Activated naive CD8-positive, alpha-beta T cell treated with anti-CD3 and anti-CD28 coated beads, Interleukin-2, amount 50 U/mL, for 16 hours (primary cell): ENCODE data around the gene AQP7.
"Not testable (repeated sequence)": the region's sequence is repeated elsewhere in the genome, so short reads cannot be mapped to it uniquely, and the experiment has no call there.

Experiments used
- DNase-seq: peaks from one replicate; pipeline ENCODE4 v3.0.0-alpha.2; 2020; ENCODE audit warnings: low read depth, low spot score

Gene AQP7

DNA sequence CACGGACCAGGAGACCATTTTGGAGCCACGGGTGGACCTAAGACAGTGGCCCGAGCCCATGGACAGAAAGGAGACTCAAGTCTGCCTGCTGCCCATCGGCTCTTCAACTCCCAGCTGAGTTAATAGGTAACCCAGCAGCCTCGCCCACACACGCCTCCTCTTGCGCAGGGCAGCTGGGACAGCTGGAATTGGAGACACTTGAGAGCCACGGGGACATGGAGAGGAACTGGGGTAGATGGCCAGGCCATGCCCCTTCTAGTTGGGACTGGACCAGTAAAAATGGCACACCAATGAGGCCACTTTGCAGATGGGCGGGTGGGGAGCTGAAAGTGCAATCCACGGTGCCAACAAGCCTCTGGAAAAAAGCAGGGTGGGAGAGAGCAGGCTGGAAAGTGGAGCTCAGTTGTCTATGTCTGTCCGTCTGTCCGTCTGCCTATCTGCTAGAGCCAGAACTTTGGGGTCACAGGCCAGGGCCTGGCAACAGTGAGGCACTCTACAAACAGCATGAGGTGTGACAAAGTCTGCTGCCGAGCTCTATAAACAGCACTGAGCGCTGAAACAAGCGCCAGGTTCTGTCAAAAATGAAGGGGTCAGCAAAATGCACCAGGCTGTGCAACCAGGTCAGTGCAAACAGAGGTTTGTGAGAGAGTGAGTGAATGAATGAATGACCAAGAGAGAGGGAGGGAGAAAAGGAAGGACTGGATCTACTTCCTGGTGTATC lies 7.0 kb downstream of the AQP7 start:
- DNase-seq, result not testable (repeated sequence)

DNA sequence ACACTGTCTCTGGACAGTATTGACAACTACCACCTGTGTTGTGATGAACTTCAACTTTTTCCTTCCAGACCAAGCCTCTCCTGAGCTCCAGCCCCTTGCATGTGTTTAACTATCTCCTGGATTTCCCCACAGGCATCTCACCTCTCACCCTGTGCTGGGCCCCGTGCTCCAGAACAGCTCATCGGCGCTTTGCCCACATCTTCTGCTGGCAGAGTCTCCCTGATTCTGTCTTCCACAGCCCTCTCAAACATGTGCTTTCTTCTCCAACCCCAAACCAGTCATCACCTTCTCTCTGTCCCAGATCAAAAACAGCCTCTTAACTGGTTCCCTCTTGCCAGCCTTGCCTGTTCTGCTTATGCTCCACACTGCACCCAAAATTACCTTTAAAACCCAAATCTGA lies 8.4 kb downstream of the AQP7 start:
- not testable (repeated sequence) for DNase-seq

DNA sequence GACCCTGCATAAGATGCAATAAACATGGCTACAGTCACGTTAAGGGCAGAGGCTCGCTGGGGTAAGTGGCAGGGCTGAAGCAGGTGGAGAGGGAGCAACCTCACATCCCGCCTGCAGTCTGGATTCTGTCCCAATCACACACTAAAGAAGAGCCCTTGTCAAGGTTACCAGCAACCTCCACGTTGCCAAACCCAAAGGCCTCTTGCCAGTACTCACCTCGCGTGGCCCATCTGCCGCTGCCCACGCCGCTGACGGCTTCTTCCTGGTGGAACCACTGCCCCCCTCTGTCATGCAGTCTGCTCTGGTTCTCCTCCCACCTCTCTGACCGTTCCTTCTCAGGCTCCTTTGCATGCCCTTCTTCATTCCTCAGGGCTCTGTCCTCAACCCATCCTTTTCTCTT lies 8.8 kb downstream of the AQP7 start:
- no peak for DNase-seq

DNA sequence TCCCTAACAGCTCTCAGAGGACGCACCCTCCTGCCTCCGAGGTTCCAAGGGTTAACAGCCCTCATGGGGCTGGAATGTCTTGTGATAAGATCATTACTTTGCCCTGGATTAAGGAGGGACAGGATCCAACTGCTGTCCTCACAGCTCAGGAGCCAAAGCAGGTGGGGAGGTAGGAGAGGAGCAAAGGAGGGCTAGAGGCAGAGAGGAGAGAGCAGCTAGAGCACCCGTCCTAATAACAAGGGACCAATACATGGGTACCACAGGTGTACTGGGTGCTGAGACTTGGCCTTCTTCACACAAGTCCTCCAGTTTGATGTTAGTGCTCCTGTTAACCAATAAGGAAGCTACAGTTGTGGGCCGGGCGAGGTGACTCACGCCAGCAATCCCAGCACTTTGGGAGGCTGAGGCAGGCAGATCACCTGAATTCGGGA lies 9.8 kb downstream of the AQP7 start:
- DNase-seq, result not testable (repeated sequence)

DNA sequence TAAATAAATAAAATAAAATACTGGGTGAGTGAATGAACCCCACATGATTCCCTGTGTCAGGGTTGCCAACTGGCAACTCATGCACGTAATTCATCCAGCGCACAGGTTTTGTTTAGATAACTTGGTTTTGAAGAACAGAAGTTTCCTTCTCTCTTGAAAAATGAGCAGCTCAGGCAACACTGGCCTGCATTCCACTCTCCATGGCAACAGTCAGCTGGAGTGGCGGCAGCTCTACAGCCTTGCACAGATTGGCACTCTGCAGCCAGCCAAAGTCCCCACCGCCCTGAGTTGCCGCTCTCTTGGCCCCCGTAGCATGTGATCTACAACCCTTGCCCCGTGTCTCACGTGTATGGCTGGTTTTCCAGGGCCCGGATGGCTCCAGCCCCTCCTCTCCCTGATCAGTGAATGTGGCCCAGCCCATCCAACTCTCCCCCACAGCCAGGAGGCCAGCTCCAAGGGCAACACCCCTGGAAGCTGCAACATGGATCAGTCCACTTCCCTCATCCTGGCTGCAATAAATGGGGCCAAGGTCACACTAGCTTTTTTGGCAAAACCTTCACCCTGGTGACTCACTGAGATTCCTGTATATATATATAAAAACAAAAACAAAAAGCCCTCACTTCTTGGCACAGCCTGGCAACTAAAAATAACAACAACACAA lies 11.1 kb downstream of the AQP7 start:
- DNase-seq, result not testable (repeated sequence)

DNA sequence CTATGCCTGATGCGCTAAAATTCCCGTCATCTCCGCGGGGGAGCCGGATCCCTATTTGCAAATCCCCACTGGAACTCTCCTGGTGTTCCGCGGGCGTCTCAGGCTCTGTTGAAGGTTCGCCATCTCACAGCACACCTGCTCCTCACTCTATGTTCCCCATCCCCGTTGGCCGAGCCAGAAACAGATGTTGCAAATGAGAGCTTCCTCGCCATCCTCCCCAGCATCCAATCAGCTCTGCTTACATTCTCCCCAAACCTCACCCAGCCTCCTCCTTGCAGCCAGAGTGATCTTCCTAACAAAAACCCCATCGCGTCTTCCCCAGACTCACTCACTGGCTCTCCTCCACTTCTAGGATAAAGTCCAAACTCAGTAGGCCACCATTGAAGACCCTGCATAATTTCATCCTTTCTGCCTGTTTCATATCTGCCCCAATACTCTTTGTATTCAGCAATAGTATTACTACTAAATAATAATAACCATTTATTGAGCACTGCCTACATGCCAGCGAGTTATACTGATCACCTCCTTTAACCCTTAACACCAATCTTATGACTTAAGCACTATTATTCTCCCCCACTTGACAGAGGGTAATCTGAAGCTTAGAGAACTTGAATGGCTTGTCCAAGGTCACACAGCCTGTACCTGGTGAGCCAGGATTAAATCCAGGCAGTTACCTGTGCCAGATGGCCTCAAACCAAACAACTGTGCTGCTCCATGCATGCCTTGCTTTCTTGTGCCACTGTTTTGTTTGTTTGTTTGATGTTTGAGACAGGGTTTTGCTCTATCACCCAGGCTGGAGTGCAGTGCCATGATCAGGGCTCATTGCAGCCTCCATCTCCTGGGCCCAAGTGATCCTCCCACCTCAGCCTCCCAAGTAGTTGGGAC lies 14.0 kb downstream of the AQP7 start:
- DNase-seq, result no peak

DNA sequence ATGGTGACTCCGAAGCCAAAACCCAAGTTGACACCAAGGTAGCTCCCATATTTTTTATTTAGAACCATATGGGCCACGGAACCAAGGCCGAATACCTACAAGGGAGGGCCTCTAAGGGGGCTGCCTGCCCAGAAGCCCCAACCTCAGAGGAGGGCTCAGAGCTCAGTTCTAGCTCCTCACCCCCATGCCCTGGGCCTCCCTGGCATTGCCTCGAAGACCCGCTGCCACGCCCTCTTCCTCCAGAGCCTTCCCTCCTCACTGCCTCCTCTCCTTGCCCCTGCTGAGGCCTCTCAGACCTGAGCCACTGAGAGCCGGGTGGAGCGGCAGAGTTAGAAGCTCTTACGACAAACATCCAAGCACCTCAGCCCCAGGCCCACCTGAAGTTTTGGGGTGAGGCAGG lies 15.4 kb downstream of the AQP7 start:
- DNase-seq, result not testable (repeated sequence)

DNA sequence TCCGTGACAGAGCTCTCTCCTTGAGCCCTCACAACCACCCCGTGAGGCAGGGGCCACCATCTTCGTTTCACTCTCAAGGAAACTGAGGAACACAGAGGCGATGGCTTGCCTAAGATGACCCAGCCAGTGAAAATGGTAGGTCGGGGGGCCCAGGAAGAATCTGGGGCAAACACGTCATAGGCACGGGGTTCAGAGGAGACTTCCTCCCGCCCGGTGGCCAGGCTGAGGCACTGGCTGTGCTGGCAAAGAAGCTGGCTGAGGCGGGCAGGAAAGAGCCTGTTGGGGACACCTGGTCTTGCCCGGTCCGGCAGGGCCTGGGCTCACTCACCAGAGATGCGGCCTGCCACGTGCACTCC lies 15.7 kb downstream of the AQP7 start:
- not testable (repeated sequence) for DNase-seq

DNA sequence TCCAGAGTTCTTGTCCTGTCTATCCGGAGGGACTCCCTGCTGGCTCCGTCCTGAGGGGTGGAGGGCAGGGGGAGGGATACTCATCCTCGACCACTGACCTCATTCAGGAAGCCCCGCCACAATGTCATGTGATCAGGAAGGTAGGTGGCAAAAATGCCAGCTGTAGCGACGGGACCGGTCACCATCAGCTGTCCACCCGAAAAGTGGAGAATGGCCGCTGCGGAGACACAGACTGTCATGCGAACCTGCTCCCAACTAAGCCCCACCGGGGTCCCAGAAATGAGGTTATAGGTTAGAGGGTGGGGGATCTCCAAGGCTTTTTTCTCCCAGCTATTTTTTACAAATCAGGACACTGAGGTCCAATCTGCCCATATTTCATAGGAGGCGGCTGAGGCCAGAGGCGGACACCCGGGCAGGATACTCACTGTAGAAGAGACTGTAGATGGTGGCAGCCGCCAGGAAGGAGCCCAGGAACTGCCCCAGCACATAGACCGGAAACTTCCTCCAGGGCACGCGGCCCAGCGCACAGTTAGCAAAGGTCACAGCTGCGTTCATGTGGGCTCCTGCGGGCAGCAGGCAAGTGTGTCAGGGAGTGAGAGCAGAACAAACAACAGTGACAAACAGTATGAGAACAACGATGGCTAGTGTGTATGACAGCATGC lies 16.3 kb downstream of the AQP7 start:
- not testable (repeated sequence) for DNase-seq

DNA sequence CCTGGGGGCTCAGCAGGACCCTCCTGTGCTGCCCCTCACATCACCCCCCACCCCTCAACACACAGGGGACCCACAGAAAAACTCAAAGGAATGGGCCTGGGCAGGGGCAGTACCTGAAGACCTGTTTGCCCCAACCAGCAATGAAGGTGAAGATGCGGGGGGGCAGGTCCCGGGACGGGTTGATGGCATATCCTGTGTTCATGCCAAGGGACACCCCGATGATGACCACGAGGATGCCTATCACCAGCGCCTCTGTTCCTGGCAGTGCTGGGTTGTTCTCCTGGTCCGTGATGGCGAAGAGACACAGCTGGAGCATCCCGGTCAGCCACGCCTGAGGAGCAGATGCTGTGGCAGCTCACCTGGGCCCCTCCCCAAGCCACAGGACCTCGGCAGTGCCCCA lies 16.8 kb downstream of the AQP7 start:
- DNase-seq, result not testable (repeated sequence)

DNA sequence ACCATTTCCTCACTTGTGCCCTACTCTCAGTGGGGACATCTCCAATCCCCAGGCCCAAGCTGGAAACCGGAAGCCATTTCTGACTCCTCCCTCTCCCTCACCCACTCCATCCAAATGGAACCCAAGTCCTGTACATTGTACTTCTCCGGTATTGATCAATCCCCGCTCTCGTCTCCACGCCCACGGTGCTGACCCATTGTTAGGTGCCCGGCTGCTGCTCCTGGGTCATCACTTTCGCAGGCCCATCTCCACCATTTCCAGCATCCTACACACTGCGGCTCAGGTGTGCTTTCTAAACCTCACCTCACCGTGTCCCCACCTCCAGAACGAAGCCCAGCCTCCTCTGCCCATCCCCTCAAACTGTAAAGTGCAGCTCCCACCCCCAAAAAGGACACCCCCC lies 19.0 kb downstream of the AQP7 start:
- DNase-seq, result not testable (repeated sequence)

DNA sequence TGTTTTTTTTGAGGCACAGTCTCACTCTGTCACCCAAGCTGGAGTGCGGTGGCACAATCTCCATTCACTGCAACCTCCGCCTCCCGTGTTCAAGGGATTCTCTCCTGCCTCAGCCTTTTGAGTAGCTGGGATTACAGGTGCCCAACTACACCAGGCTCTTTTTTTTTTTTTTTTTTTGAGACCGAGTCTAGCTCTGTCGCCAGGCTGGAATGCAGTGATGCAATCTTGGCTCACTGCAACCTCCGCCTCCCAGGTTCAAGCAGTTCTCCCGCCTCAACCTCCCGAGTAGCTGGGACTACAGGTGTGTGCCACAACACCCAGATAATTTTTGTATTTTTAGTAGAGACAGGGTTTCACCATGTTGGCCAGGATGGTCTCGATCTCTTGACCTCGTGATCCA lies 20.0 kb downstream of the AQP7 start:
- not testable (repeated sequence) for DNase-seq

DNA sequence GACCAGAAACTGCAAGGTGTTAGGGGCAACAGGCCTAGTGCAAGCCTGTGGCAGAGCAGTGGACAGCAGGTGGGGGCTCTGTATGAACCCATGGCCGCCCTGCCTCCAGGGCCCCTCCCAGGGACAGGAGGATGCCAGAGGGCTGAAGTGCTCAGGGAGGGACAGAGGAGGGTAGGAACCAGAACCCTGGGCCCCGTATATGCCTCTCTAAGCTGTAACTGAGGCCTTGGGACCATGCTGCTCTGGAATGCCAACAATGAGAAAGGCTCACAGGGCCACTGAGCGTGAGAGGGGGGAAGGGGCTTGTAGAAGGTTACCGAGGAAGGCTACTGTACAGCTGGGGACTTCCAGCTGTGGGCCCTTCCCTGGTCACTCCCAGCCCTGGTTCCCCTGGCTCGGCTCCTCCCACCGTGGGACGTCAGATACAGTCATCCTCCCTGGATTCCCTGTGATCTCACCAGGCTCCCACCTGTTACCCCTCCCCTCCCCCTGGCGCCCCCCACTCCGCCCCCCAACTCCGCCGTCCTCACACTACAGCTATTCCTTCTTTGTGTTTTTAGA lies 21.1 kb downstream of the AQP7 start:
- DNase-seq, result no peak

DNA sequence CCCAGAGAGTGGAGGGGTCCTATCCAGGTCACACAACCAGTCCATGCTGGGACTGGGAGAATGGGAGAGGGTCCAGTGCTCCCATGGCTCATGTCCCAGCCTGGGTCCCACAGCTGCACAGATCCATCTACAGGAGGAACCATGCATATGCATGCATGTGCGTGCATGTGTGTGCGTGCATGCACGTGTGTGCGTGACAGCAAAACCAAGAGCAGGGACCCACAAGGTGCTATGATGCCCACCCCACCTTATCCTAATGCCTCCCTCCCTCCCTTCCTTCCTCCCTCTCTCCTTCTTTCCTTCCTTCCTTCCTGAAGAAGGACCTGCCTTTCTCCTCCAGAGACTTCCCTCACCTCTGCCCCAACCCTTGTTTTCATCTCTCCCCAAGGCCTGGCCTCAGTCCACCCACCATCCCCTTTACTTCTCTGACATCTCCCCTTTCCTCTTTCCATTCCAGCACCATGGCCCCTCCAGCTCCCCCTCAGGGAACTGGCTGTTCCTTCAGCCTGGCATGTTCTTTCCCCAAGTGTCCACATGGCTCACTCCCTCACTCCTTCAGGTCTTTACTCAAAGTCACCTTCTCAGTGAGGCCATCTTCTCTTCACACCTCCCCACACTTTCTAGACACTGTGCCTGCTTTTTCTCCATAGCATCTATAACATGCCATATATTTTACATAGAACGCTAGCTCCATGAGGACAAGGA lies 21.8 kb downstream of the AQP7 start:
- no peak for DNase-seq

DNA sequence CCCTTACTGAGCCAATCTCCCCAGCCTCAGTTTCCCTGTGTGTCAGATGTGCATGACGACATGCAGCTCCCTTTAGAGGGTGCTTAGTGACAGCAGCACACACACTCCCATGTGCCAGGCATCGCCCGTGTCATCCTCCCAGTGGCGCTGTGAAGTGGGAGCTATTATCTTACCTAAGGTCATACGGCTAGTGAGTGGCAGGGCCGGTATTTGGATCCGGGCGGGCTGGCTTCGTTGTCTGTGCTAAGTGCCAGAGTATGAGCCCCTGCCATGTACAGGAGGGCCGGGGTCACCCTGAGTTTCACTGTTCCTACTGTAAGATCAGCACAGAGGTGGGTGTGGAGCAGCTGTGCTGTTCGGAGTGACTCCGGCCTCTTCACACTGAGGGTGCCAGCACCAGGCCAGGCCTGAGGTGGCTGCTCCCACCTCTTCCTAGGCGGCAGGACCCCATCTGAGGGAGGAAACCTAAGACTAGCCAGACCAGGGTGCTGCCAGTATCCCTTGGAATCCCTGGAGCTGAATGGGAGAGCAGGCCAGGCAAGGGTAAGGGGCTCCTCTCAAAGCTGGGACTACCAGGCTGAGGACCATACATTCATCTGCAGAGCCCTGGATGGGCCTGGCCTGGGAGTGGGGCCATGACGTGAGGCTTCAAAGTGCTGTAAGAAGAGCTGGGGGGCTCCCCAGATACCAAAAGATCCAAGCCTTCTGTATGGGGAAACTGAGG lies 22.5 kb downstream of the AQP7 start:
- no peak for DNase-seq

DNA sequence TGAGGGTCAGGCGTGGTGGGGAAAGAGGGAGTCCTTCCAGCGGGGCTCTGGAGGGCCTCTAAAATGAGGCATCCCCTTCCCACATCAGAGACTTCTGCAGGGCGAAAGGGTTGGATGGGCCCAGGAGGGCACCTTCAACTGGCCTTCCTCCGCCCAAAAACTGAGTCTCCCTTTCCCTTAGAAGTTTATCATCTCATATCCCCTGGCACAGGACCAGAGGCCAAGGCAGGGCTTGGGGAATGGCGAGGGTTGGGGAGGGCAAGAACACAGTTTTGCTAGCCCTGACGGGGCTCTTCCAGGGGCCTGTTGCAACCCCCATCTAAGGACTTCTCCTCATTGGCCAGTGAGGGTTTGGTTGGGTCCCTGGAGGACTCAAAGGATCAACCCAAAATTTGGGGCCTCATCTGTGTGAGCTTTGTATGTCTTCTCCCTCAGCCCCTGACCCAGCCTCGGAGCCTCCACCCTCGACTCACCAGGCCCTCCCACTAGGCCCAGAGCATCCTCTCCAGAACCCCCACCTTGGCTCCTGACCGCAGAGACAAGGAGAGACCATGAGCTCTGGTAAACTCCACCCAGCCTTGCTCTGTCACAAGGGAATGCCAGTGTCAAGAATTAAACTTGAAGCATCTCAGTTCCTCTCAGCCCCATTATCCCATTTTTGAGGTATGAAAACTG lies 24.1 kb downstream of the AQP7 start:
- DNase-seq, result no peak

DNA sequence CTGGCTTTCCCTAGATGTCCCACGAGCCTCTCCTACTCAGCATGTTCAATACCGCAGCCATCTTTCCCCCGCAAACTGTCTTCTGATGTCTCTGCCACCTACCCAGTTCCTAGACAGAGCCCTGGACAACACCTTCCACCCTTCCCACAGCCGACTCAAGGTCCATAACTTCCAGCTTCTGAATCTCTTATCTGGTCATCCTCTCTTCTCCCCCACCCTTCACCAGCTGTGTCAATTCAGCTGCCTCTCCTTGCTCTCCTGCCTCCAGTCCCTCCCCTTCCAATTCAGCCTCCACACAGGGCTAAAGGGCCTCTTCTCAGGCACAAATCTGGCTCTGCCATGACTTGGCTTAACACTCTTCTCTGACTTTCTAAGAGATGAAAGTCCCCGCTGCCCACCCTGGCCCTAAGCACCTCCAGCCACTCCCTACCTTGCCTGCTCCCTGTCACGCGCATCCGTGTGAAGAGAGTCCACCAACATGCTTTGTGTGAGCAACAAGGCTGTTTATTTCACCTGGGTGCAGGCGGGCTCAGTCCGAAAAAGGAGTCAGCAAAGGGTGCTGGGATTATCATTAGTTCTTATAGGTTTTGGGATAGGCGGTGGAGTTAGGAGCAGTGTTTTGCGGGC lies 25.2 kb downstream of the AQP7 start:
- no peak for DNase-seq

DNA sequence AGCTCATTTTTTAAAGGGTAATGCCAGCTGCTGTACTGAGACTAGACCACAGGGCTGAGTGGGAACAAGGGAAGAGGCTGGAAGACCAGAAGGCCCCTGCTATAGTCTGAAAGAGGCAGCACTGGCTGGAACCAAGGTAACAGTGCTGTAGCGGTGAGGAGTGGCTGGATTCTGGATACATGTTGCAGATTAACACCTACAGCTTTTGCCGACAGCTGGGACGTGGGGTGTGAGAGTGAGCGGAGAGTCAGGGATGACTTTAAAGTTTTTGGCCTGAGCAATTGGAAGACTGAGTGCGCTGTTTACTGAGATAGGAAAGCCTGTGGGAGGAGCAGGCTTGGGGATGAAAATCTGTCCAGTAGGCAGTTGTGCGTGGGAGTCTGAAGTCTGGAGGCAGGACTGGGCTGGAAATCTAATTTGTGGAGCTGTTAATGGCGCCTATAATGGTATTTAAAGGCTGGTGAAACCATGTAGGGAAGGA lies 26.5 kb downstream of the AQP7 start:
- no peak for DNase-seq

DNA sequence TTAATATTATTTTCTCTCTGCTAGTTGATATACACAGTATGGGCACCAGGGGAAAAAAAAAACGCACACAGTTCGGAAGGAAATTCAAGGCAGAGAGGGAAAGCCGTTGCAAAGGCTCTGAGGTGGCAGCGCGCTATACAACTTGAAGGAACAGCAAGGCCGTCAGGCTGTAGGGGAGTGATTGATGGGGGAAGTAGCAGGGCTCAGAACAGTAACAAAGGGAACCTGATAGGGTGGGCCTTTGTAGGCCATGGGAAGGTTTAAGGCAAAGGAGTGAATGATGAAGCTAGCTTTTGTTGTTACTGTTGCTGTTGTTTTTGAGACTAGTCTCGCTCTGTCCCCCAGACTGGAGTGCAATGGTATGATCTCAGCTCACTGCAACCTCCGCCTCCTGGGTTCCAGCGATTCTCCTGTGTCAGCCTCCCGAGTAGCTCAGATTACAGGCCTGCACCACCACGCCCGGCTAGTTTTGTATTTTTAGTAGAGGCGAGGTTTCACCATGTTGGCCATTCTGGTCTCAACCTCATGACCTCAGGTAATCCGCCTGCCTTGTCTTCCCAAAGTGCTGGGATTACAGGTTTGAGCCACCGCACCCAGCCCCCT lies 27.0 kb downstream of the AQP7 start:
- DNase-seq, result no peak
